Right cardiac atrium (tissue), 5 donors: ENCODE results near the gene BCAR3. TPM values are rescaled to one million over a fixed set of nuclear protein-coding genes. Genes with fewer than 3 reads are reported as not detected.

Experiments
- ATAC-seq, 2 donors: fragments of 200-7000 bp; cut with Tn5 transposase; one replicate each; pipeline versions ENCODE4 v1.8.0 to v1.9.1; 2020; ENCODE audit warnings: moderate library complexity in 2 of 2, mild to moderate bottlenecking in 1 of 2
- DNase-seq, 3 donors: peaks; one replicate each; pipeline ENCODE4 v3.0.0-alpha.2; 2020
- H3K27ac ChIP-seq: one replicate; pipeline ENCODE4 v1.5.1; 2013; ENCODE audit warnings: mild to moderate bottlenecking, low read length, control low read depth, moderate library complexity
- H3K27me3 ChIP-seq: one replicate; pipeline ENCODE4 v1.6.1; 2013; ENCODE audit not compliant: control insufficient read depth, insufficient read depth
- H3K4me1 ChIP-seq: one replicate; pipeline ENCODE4 v1.6.1; 2013; ENCODE audit warnings: low read length; ENCODE audit not compliant: control insufficient read depth, insufficient read depth
- H3K4me3 ChIP-seq: one replicate; pipeline ENCODE4 v1.5.1; 2013; ENCODE audit warnings: low read length, control low read depth
- H3K9me3 ChIP-seq: one replicate; pipeline ENCODE4 v1.6.1; 2013; ENCODE audit warnings: low read length; ENCODE audit not compliant: control insufficient read depth
- WGBS: extraction: QIAGEN DNeasy Blood & Tissue Kit; methylation state at CpG from one replicate; pipeline ENCODE4 v1.1.7; 2013; 5-methylcytosine and 5-hydroxymethylcytosine counted together
- intact Hi-C, 4 donors: fragments of 100-400 bp; cut with DNase I; formaldehyde crosslinking; loops; one replicate each; pipeline versions ENCODE4 v1.11.0 to v1.14.0; 2022 to 2023
- polyA plus RNA-seq: library from polyadenylated mRNA; stranded (reverse); fragments of 200-250 nt; gene quantifications from one replicate; pipeline ENCODE4 v1.2.3, GENCODE V29; 2013
- total RNA-seq, 4 donors: library from RNA; stranded (reverse); fragmentation: NEBNext Ultra II Directional; extraction: Animal tissue kit (Norgen Biotek cat#: 25700); gene quantifications; one replicate each; pipeline ENCODE4 v1.2.1, GENCODE V29; 2021
- donor health status: healthy with polysubstance abuse.
- donor health status: DM: no; HTN: yes; CAD: no.
- donor health status: DM: no; HTN: no; CAD: no.
- donor health status: DM: no; HTN: yes; CAD: no; lungs with severe emphysema.
- donor health status: DM: yes; HTN: yes; CAD: no.

The BCAR3 gene
- total and polyA plus RNA-seq, 5 donors: 10.1 to 17.4 (median 12.6) TPM

DNA sequence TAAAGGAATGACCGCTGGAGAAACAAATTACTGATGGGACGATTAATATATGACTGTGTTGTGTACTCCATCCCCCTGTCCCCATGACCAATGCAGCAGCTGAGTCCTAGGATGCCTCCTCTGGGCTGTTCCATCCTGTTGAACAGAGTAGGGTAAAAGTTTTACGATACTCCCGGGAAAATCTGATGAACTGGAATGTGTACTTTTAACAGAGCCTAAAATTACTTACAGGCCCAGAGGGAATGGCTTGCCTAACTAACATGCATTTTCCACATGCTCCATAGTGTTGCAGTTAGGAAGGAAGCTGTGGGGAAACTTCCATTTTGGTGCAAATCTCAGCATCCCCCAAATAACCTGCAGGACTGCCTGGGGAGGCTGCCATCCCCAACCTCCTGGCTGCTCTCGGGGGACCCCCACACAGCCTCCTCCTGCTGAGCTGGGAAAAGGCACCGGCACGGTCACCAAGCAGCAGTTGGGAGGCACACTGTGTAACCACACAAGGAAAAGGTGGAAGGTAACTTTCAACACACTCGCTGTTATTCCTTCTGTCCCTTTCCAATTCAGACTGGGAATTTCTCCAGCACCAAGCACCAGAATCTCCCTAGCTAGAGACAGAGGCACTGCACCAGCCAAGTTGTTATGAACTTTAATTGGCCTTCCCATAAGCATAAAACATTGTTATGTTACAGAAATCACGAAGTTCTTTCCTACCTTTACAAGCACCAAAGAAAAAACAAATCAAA is 97.2 kb downstream of the BCAR3 start:
- H3K9me3 ChIP-seq: no peaks in the 10 kb centered on the region
- intact Hi-C loops: no loop called here
- 46% methylated on average over 9 of the region's 9 CpGs for WGBS
- DNase-seq: no peak
- peaks cover 2% of the 10 kb centered on the region for H3K4me1 ChIP-seq
- H3K4me3 ChIP-seq: no peak overlapping the region
- H3K27me3 ChIP-seq: no peaks in the 10 kb centered on the region
- H3K27ac ChIP-seq: peak overlapping the region; percentile 95
- peak; percentile 34 to 44 for ATAC-seq

DNA sequence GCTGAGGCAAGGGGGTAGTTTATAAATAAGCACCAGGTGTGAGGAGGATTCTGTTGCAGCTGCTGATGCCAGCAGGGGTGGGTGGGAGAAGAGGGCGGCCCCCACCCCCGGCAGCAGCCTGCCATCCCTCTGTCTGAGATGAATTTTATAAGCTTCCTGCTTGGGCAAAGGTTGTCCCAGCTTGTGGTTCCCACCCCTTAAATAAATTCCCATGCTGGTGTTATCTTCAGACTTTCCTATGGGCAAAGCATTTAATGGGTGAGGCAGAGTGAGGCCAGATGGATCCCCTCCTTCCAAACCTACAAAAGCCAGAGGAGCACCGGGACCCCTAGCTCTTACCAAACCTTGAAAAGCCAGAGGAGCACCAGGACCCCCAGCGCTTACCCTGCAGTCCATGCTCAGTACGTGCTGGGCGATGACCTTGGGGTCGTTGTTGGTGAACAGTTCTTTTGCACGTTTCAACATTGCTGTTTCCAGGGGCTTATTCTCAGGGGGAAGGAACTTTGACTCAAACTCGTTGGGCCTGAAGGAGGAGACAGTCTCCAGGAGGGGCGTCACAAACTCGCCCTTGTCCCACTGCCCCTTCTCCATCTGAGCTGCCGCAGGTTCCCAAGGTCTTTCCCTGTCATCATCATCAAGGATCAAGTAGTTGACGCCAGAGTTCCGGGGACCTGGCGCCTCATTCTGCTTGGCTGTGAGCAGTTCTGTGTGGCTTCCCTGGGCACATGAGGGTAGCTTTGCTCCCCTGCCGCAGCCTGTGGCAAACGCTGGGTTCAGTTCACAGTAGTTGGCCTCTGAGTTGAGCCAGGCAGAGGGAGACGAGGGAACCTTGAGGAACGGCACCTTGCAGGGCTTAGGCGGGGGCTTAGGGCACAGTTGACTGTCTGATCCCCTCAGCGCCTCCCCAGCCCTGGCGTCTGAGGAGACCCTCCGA is 99.5 kb downstream of the BCAR3 start:
- Histone ChIP-seq H3K27ac (no peak overlapping the region), H3K4me3 (no peak overlapping the region)
- no peak for DNase-seq

DNA sequence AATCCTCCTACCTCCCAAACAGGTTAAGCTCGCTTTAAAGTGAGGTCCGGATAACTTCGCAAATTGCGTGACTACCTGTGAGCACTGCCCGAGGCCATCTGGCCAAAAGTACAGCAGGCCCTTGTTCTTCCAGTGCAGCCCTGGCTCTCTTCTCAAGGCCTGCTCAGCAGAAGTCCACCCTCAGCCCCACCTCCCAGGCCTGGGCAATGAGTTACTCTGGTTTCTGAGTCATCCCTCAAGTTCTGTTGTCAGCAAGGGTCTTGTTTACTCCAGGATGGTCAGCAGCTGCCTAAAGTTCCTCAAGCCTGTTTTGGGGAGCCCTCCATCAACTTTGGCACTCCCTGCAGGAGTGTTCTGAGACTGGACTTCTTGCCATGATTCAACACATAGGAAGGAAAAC is 101.7 kb downstream of the BCAR3 start:
- no peak overlapping the region for H3K4me3 ChIP-seq
- H3K27ac ChIP-seq: peak overlapping the region; percentile 7
- no peaks in the 10 kb centered on the region for H3K27me3 ChIP-seq
- intact Hi-C loops: no loop called here
- ATAC-seq: peak; percentile 67 to 72
- DNase-seq: peak; percentile 73 to 84 (median 81)
- H3K4me1 ChIP-seq: peaks cover under 1% of the 10 kb centered on the region
- H3K9me3 ChIP-seq: no peaks in the 10 kb centered on the region
- WGBS: 75% methylated on average over 5 of the region's 5 CpGs

More for the DNA sequence above, 99.5 kb downstream of the BCAR3 start:
- Histone ChIP-seq H3K27me3 (no peaks in the 10 kb centered on the region), H3K4me1 (peaks cover 2% of the 10 kb centered on the region), H3K9me3 (no peaks in the 10 kb centered on the region)
- 94% methylated on average over 23 of the region's 23 CpGs for WGBS
- intact Hi-C loops: no loop called here
- ATAC-seq: no peak

DNA sequence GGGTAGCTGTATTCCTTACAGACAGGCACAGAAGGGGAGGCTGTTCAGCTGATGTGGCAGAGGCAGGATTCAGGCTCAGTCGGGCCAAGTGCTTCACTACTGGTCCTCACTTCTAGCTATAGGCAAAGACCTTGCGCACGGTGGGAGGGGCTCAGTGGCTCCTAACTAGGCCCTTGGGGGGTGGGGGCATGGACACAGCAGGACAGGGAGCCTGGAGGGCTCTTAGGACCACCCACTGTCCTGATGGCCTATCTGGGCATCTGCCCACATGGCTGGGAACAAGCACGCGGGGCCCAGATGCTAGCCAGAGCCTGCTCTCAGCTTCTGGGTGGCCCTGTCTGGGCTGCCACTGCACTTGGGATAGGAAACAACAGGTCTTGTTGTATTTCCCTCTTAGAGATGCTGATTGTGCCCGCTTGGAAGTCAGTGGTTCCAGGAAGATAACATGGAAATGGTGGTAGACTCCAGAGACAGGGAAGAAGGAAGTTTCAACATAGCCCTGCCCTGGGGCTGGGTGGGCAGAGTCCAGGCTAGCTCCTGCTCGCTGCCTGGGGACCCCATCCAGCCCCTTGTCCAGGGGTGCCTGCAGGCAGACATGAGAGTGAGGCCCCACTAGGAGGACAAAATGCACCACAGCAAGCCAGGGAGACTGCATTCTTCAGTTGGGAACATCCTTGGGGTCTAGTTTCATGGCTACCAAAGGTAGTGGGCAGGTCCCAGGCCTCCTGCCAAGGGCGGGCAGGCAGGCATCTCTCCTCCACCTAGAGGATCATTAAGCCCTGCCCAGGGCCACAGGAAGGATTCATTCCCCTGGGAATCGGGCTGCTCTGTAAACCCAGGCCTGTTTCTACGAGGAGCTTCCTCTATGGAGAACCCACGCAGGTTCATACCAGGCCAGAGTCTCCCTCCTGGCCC is 102.5 kb downstream of the BCAR3 start:
- intact Hi-C loops: no loop called here

GRCh38 chr1:93578433-93578830 is 103.2 kb downstream of the BCAR3 start:
- ATAC-seq (no peak), DNase-seq (no peak)
- Histone ChIP-seq H3K27ac (no peak overlapping the region), H3K9me3 (no peaks in the 10 kb centered on the region), H3K27me3 (no peaks in the 10 kb centered on the region), H3K4me3 (no peak overlapping the region), H3K4me1 (no peaks in the 10 kb centered on the region)
- 95% methylated on average over 6 of the region's 6 CpGs for WGBS
- intact Hi-C loops: no loop called here

More for the DNA sequence above, 102.5 kb downstream of the BCAR3 start:
- no peak overlapping the region for H3K4me3 ChIP-seq
- H3K9me3 ChIP-seq: no peaks in the 10 kb centered on the region
- ATAC-seq (no peak), DNase-seq (peak in 1 of 3 donors; percentile 61)
- no peaks in the 10 kb centered on the region for H3K27me3 ChIP-seq
- H3K27ac ChIP-seq: peak overlapping the region; percentile 7
- H3K4me1 ChIP-seq: no peaks in the 10 kb centered on the region
- 89% methylated on average over 11 of the region's 11 CpGs for WGBS

DNA sequence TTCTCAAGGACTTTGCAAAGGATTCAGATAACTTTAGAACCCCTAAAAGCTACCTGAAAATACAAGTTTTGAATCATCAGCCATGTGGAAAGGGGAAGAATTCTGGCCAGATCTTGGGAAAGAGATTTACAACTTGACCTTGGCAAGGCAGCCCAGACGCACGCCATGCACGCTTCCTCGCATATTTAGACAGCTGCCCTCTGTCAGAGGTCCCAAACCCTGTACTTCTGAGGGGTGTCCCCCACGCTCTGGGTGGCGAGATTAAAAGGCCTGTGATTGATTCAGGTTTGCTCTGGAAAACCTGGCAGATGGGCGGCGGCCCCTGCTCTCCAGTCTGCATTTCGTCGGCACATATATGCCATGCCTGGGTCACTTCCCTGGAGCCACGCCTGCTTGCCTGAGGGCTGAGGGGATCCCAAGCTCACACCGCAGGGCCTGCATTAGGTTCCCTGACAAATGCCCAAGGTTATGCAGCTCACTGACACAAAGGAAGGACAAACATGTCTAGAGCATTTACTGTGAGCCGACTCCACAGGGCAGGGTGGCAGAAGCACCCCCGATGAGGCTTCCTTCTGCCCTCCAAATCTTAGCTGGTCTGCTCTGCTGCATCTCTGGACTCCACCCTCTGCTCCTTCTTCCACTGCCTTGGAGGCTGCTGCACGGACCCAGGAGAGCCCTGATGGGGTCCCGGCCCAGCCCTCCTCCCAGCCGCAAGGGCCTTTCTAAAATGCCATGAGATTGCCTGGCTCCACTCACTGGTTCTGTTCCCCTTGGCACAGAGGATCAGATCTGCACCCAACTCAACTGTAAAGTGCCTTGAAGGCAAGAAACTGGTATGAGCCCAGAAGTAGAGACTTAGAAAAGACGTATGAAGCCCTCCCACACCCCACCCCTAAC is 103.9 kb downstream of the BCAR3 start:
- intact Hi-C loops: no loop called here
- no peaks in the 10 kb centered on the region for H3K27me3 ChIP-seq
- H3K4me1 ChIP-seq: no peaks in the 10 kb centered on the region
- ATAC-seq (no peak), DNase-seq (no peak)
- no peak overlapping the region for H3K27ac ChIP-seq
- 83% methylated on average over 18 of the region's 18 CpGs for WGBS
- no peaks in the 10 kb centered on the region for H3K9me3 ChIP-seq
- H3K4me3 ChIP-seq: no peak overlapping the region

DNA sequence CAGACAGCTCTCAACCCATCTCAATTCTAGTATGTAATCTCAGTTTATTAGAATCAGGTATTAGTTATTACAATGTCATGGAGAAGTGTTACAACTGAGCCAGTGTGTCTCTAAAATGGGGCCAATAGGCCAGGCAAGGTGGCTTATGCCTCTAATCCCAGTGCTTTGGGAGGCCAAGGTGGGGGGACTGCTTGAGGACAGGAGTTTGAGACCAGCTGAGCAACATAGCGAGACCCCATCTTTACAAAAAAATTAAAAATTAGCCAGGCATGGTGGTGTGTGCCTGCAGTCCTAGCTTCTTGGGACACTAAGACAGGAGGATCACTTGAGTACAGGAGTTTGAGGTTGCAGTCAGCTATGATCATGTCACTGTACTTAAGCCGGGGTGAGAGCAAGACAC is 104.9 kb downstream of the BCAR3 start:
- intact Hi-C loops: no loop called here
- no peak for ATAC-seq
- WGBS: 98% methylated on average over 2 of the region's 2 CpGs
- Histone ChIP-seq H3K27me3 (no peaks in the 10 kb centered on the region), H3K4me1 (no peaks in the 10 kb centered on the region), H3K9me3 (no peaks in the 10 kb centered on the region), H3K27ac (no peak overlapping the region), H3K4me3 (no peak overlapping the region)
- DNase-seq: no peak

- 56% methylated on average over 9 of the region's 9 CpGs for WGBS
- H3K27ac ChIP-seq: no peak overlapping the region
- ATAC-seq (no peak), DNase-seq (peak in 2 of 3 donors; percentile 62 to 66)
- no peaks in the 10 kb centered on the region for H3K9me3 ChIP-seq
- H3K27me3 ChIP-seq: no peaks in the 10 kb centered on the region
- H3K4me3 ChIP-seq: no peak overlapping the region
- intact Hi-C loops: no loop called here
- H3K4me1 ChIP-seq: no peaks in the 10 kb centered on the region
Measured at GRCh38 chr1:93576346-93576745, 105.3 kb downstream of the BCAR3 start.

- ATAC-seq: no peak
- H3K4me1 ChIP-seq: no peaks in the 10 kb centered on the region
- intact Hi-C loops: no loop called here
Measured at GRCh38 chr1:93575621-93576284, 105.9 kb downstream of the BCAR3 start.

More at GRCh38 chr1:93575621-93576284, 105.9 kb downstream of the BCAR3 start:
- H3K27me3 ChIP-seq: no peaks in the 10 kb centered on the region
- H3K9me3 ChIP-seq: no peaks in the 10 kb centered on the region
- no peak for DNase-seq
- H3K4me3 ChIP-seq: no peak overlapping the region
- no peak overlapping the region for H3K27ac ChIP-seq
- WGBS: 87% methylated on average over 10 of the region's 10 CpGs
